Measurements from ENCODE around the gene TMPRSS6.

TMPRSS6 gene

GRCh38 chr22:37064553-37064952, 45.0 kb downstream of the TMPRSS6 start:
- no peak overlapping the region for H3K4me3 ChIP-seq (replicated peaks in 1 of 2; ENCODE audit: low read depth in 2 of 2, low read length in 2 of 2)
- DNase-seq (ENCODE audit: low read depth in 2 of 2) = no peak
- no peak for TF ChIP-seq CTCF (IDR thresholded peaks at IDR 0.05; ENCODE audit: low read depth, low read length)

GRCh38 chr22:37063431-37064420, 45.8 kb downstream of the TMPRSS6 start:
- no peak for DNase-seq (ENCODE audit: low read depth in 2 of 2)
- no peak for TF ChIP-seq CTCF (IDR thresholded peaks at IDR 0.05; ENCODE audit: low read depth, low read length)
- H3K4me3 ChIP-seq (replicated peaks in 1 of 2; ENCODE audit: low read depth in 2 of 2, low read length in 2 of 2) = no peak overlapping the region

GRCh38 chr22:37062702-37063381, 46.7 kb downstream of the TMPRSS6 start:
- DNase-seq (ENCODE audit: low read depth in 2 of 2) = no peak
- H3K4me3 ChIP-seq (replicated peaks in 1 of 2; ENCODE audit: low read depth in 2 of 2, low read length in 2 of 2) = no peak overlapping the region
- TF ChIP-seq CTCF (IDR thresholded peaks at IDR 0.05; ENCODE audit: low read depth, low read length) = no peak

- TF ChIP-seq CTCF (IDR thresholded peaks at IDR 0.05; ENCODE audit: low read depth, low read length) = no peak
- H3K4me3 ChIP-seq (replicated peaks in 1 of 2; ENCODE audit: low read depth in 2 of 2, low read length in 2 of 2) = no peak overlapping the region
- DNase-seq (ENCODE audit: low read depth in 2 of 2) = no peak
Measured at GRCh38 chr22:37062376-37062675, 47.2 kb downstream of the TMPRSS6 start.

- DNase-seq (ENCODE audit: low read depth in 2 of 2) = no peak
- TF ChIP-seq CTCF (IDR thresholded peaks at IDR 0.05; ENCODE audit: low read depth, low read length) = no peak
- no peak overlapping the region for H3K4me3 ChIP-seq (replicated peaks in 1 of 2; ENCODE audit: low read depth in 2 of 2, low read length in 2 of 2)
Measured at GRCh38 chr22:37061611-37062375, 47.7 kb downstream of the TMPRSS6 start.

- H3K4me3 ChIP-seq (replicated peaks in 1 of 2; ENCODE audit: low read depth in 2 of 2, low read length in 2 of 2) = no peak overlapping the region
- no peak for TF ChIP-seq CTCF (IDR thresholded peaks at IDR 0.05; ENCODE audit: low read depth, low read length)
- DNase-seq (ENCODE audit: low read depth in 2 of 2) = no peak
Measured at GRCh38 chr22:37060801-37061610, 48.5 kb downstream of the TMPRSS6 start.
